AML-193 (cell line): ENCODE results near the gene EN1.

ENCODE experiments used
- DNase-seq, 2 experiments: peaks; one replicate each; lab custom pipeline; 2025; lab: John Stamatoyannopoulos, UW

EN1 gene

DNA sequence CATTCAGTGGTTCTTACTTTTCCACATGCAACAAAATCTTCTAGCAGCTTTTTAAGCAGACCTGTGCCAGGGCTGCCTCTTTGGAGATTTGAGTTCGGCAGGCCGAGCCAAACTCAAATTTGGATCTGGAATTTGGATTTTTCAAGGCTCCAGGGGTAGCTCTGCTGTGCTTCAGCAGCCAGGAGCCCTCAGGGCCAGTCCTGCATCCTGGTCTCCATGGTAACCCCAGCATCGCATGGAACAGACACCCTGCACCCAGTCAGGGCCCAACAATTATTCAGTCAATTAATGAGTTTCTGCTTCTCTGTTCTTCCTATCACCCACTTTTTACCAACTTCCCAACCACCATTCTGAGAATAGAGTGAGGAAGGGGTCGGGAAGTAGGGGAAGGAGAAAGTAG, 30.0 kb downstream of the EN1 start:
- DNase-seq, result no peak

GRCh38 chr2:118816669-118817068, 30.8 kb downstream of the EN1 start:
- DNase-seq, result no peak

DNA sequence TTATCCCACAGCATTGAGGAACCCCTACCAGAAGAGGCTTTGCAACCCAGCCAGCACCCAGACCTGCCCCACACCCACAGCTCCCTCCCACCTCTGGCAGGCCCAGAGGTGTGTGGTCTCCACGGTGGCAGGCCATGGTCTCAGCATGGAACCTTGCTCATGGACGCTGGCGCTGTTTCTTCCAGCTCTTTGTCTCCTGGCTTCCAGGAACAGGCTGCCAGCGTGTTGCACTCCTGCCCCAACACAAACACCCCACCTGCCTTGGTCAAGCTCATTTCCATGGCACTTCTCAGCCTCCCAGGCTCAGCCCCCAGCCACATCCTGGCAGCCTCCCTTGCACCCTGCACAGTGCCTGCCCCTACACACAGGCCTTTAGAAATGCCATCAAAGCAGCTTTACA, 31.7 kb downstream of the EN1 start:
- no peak for DNase-seq

DNA sequence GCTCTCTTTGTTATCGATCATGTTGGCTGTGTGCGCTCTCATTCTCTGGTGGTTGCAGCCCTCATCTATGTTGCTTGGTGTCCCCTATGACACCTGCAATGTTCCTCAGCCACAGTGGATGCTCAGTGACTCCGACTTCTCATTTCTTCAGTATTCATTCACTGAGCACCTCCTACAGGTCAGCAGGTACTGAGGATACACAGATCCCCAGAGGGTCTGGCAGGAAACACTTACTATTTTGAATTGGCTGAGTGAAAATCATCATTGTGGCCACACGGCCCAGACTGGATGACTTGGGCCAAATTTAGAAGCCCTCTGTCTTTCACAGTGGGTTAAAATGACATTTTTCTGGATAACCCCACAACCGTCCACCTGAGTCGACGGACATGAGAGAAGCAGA, 32.1 kb downstream of the EN1 start:
- no peak for DNase-seq

- DNase-seq, result no peak
These were observed 33.1 kb downstream of the EN1 start for GRCh38 chr2:118814368-118814767.

DNA sequence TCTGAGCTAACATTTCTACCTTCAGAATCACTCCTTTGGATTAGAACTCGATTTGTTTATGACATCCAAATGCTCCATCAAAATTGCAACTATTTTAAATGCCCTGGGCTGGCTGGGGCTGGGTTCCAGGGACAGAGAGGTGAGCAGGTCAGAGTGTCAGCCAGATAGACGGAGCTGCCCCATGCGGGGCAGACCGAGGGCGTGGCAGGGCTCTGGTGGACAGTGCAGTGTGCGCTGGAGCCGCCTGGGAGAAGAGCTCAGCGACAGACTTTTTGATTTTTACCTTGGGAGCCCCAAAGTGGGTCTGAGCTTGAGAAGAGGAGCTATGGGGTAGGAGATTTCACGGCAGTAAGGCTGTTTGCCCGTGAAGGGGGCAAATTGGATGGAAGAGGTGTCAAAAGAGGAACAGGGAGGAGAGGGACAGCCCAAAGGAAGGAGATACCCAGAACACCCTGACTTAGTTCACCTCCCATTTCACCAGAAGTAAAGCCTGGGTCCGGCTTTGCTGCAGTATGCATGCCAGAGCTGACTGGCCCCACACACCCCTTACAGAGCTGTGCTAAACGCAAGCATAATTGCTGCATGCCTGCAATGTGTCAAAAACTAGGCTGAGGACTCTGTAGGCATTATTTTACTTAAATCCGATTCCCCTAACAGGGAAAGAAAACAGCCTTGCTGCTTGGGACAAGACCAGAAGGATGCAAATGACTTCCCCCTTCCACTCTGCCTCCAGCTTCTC, 33.7 kb downstream of the EN1 start:
- no peak for DNase-seq

DNA sequence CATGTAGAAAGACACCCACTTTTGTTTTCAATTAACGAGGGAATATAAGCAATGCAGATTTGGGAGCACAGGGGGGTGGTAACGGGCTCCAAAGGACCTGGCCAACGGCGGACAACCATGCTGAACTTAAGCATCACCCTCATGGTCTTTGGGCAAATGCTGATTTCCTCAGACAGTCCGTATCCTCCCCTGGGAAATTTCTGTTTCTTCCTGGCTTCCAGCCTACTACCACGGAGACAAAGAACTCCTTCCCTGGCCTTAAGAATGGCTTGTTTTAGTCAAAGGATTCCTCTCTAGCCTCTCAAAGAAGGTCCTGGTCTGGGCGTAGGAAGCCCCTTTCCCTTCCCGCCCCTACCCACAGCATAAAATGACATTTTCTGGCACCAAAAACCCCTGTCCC, 34.3 kb downstream of the EN1 start:
- no peak for DNase-seq

DNA sequence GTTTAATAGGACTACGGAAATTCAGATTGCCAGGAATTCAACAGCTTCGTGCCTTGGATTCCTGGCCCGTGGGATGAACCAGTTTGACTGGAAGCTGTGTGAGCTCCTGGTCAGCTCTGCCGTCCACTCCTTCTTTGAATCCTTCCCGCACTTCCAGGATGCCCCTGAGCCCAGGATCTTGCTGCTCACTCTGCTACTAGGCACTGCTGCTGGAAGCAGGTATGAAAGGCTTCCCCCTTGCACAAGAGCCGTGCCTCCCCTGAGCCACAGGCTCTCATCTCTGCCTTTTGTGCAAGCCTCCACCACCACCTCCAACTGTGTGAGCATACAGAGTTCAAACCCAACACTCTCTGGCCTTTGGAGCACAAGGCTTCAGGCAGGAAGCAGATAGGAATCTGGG, 34.9 kb downstream of the EN1 start:
- no peak for DNase-seq

- DNase-seq, result no peak
These were observed 35.8 kb downstream of the EN1 start for GRCh38 chr2:118811514-118812115.

DNA sequence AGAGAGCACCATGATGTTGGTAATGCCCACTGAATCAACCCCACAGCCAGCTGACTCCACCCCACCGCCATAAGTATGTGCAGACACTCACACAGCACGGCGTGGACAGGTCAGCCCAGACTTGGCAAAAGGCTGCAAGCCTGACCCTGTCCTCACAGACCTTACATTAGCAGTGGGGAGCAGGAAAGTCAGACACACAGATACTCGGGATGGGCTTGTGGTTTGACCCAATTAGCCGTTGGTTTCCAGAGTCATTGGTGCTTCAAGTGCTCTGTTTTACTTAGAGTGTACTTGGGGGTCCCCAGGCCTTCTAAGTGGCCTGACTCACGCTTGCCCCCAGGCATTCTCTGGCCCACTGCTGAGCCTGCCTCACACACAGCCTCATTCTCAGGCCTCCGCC, 36.7 kb downstream of the EN1 start:
- DNase-seq, result no peak

DNA sequence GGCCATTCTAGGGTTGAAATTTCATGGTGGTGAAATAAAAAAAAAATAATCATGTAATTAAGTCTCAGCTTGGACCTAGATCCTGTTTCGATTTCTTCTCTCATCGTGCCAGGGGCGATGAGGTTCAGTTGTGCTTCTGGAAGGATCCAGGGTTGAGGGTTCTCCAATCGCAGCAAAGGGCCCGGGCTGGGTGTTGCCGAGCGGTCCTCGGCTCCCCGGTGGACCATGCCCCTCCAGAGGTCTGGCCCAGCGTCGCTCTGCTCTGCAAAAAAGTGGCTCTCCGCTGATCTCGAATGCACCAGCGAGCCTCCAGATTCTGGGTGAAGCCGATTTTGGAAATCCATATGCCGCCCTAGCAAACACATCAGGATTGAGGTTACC, 39.0 kb downstream of the EN1 start:
- no peak for DNase-seq

GRCh38 chr2:118807668-118808428, 39.6 kb downstream of the EN1 start:
- DNase-seq, result no peak

- no peak for DNase-seq
These were observed 40.4 kb downstream of the EN1 start for GRCh38 chr2:118806797-118807667.

DNA sequence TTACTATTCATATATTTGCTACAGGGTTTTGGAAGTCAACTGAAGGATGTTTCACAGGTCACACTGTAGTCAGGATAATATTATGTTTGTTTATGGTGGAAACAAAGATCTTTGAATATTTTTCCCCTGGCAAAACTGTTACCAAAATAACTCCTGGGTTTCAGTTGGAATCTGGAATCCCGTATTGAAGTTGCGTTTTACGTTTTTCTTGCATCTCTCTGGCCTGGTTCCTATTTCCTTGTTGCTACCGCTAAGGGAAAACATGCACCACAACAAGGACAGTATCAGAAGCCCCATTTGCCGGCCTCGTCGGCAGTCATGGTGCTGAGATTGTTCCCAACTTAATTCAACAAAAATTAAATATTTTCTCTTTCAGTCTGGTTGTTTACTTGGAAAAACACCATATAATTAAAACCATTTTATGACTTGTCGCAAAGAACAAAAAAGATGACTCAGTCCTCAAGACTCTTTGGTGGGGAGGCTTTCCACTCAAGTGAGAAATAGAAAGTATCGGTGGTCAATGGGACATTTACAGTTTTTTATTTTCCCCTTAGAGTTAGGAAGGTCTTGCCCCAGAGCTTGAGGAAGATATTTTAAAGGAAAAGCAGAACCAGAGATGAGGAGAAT, 42.3 kb downstream of the EN1 start:
- no peak for DNase-seq

- DNase-seq, result no peak
These were observed 44.4 kb downstream of the EN1 start for GRCh38 chr2:118803012-118803411.

DNA sequence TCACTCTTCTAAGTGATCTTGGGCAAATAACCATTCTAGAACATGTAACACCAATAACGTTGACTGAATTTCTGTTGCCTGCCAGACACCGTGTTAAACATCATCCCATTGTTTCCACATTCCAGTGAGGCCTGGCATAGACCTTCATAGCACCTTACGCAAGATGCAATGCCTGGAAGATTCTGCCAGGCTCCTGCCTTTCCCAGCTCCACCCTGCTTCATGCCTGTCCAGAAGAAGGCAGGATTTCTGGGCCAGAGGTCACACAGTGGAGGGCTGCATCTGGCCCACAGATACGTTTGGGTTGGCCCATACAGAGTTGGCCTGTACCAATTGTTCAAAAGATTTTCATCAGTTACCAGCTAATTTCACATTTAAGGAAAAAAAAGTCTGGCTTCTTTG, 46.3 kb downstream of the EN1 start:
- DNase-seq, result no peak

- DNase-seq, result no peak
These were observed 46.7 kb downstream of the EN1 start for GRCh38 chr2:118800736-118801135.

DNA sequence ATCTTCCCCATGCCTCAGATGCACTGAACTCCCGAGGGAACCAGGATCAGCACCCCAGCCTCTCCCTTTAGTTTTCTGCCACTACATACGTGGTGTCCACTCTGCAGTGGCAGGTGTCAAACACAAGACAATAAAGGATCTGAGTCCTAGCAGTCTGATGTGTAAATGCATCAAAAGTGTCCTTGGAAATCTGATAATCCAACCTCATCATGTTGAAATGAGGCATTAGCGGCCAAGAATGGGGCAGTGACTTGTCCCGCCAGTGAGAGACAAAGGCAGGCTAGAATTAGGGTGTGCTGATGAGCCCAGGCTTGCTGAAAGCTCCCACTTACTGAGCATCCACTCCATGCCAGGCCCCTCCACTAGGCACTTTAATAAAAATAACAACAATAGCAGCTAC, 52.9 kb downstream of the EN1 start:
- DNase-seq, result no peak
